ENCODE measurements around the gene ASAP2. TPM values are rescaled to one million over a fixed set of nuclear protein-coding genes. Genes with fewer than 3 reads are reported as not detected.

ASAP2 gene
- total RNA-seq, 1 donor from 2014 or later = 60.7 TPM

DNA sequence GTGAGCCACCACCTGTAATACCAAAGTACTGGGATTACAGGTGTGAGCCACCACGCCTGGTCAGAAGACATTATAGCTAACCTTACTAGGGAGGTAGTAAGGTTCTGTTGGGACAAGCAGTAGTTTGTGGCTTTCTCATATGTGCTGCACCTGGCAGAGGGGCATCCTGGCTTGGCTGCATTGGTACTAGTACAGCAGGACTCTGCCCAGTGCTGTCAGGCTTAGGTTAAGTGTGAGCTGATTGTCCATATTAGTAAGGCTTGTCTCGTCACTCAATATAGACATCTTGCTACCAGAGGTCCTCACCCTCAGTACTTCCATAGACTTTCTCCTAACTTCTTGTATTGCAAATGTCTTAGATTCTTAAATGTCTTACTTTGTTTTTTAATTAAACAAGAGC, 96.1 kb downstream of the ASAP2 start:
- DNase-seq (ENCODE audit: low spot score) = no peak
- H3K4me3 Mint-ChIP-seq (ENCODE audit: unreplicated experiment) = no peak overlapping the region
- peaks cover 9% of the 10 kb centered on the region for H3K36me3 Mint-ChIP-seq (ENCODE audit: low read depth)
- peaks cover 33% of the 10 kb centered on the region for H3K4me1 Mint-ChIP-seq (ENCODE audit: low read depth)
- H3K27me3 Mint-ChIP-seq (ENCODE audit: low read depth) = no peaks in the 10 kb centered on the region
- TF ChIP-seq CTCF (IDR thresholded peaks at IDR 0.05) = no peak
- no peaks in the 10 kb centered on the region for H3K9me3 Mint-ChIP-seq (ENCODE audit: low read depth)
- no peak overlapping the region for H3K27ac Mint-ChIP-seq (ENCODE audit: unreplicated experiment)

DNA sequence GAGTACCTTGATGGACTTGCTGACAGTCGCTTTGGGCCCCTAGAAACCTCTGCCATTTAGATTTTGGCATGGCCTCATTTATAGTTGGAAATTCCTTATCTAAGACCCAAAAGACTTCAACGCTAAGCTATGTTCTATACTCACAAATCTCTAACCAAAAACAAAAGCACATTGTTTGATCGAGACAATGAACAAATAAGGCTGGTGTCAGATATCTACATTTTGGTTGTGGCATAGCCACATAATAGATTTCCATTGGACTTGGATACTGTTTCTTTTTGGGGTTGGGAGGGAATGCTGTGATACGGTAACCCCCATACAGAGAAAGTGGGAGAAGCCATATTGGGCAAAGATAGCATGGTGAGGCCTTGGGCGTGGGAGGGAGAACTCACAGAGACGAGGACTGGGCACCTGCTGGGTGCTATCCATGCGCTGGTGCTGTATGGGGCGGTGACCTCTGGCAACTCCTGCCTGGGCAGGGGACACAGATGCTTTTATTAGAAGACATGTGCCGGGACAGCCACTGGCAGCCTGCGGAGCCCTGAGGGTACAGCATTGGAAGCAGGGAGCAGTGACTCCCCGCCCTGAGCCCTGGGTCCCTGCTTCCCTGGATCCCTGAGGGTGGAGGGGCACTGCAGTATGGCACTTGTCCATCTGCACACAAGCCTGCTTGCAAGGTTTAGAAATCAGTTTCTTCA, 97.1 kb downstream of the ASAP2 start:
- H3K4me3 Mint-ChIP-seq (ENCODE audit: unreplicated experiment) = no peak overlapping the region
- peaks cover 7% of the 10 kb centered on the region for H3K36me3 Mint-ChIP-seq (ENCODE audit: low read depth)
- TF ChIP-seq CTCF (IDR thresholded peaks at IDR 0.05) = no peak
- H3K27ac Mint-ChIP-seq (ENCODE audit: unreplicated experiment) = no peak overlapping the region
- H3K27me3 Mint-ChIP-seq (ENCODE audit: low read depth) = no peaks in the 10 kb centered on the region
- H3K9me3 Mint-ChIP-seq (ENCODE audit: low read depth) = no peaks in the 10 kb centered on the region
- peaks cover 40% of the 10 kb centered on the region for H3K4me1 Mint-ChIP-seq (ENCODE audit: low read depth)
- no peak for DNase-seq (ENCODE audit: low spot score)

- H3K9me3 Mint-ChIP-seq (ENCODE audit: low read depth) = no peaks in the 10 kb centered on the region
- peak overlapping the region; percentile 61 for H3K27ac Mint-ChIP-seq (ENCODE audit: unreplicated experiment)
- H3K36me3 Mint-ChIP-seq (ENCODE audit: low read depth) = peaks cover 2% of the 10 kb centered on the region
- TF ChIP-seq CTCF (IDR thresholded peaks at IDR 0.05) = no peak
- H3K27me3 Mint-ChIP-seq (ENCODE audit: low read depth) = no peaks in the 10 kb centered on the region
- peaks cover 52% of the 10 kb centered on the region for H3K4me1 Mint-ChIP-seq (ENCODE audit: low read depth)
- no peak overlapping the region for H3K4me3 Mint-ChIP-seq (ENCODE audit: unreplicated experiment)
- DNase-seq (ENCODE audit: low spot score) = no peak
Observed at GRCh38 chr2:9306911-9307310, 100.3 kb downstream of the ASAP2 start.

DNA sequence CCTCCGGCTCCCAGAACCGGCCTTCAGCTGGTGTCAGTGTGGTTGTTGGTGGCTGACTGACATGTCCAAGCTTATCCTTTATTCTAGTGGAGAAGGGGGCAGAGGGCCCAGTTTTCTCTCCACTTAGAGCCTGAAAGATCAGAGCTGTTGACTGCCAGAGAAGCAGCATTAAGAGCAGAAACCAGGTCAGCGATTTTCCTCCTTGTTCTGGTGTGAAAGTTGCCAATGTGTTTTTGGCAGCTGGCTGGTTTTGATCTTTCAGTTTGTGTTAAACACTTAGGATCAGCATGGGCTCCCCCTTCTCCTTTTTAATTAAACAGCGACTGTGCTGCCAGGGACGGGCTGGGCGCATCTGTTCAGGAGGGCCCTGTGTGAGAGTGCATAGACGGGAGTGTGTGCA, 100.9 kb downstream of the ASAP2 start:
- Mint-ChIP-seq H3K4me3 (ENCODE audit: unreplicated experiment) (no peak overlapping the region), H3K36me3 (ENCODE audit: low read depth) (peaks cover 2% of the 10 kb centered on the region), H3K9me3 (ENCODE audit: low read depth) (no peaks in the 10 kb centered on the region), H3K27me3 (ENCODE audit: low read depth) (no peaks in the 10 kb centered on the region), H3K27ac (ENCODE audit: unreplicated experiment) (peak overlapping the region; percentile 76), H3K4me1 (ENCODE audit: low read depth) (peaks cover 58% of the 10 kb centered on the region)
- no peak for TF ChIP-seq CTCF (IDR thresholded peaks at IDR 0.05)
- no peak for DNase-seq (ENCODE audit: low spot score)

- H3K4me1 Mint-ChIP-seq (ENCODE audit: low read depth) = peaks cover 63% of the 10 kb centered on the region
- peak overlapping the region; percentile 76 for H3K27ac Mint-ChIP-seq (ENCODE audit: unreplicated experiment)
- no peak for DNase-seq (ENCODE audit: low spot score)
- no peaks in the 10 kb centered on the region for H3K9me3 Mint-ChIP-seq (ENCODE audit: low read depth)
- H3K27me3 Mint-ChIP-seq (ENCODE audit: low read depth) = no peaks in the 10 kb centered on the region
- H3K4me3 Mint-ChIP-seq (ENCODE audit: unreplicated experiment) = no peak overlapping the region
- no peaks in the 10 kb centered on the region for H3K36me3 Mint-ChIP-seq (ENCODE audit: low read depth)
- no peak for TF ChIP-seq CTCF (IDR thresholded peaks at IDR 0.05)
Observed at GRCh38 chr2:9308186-9308955, 101.8 kb downstream of the ASAP2 start.

Measured in chondrocyte (in vitro differentiated cells).